ENCODE data around the gene CLRN2. TPM values are rescaled to one million over a fixed set of nuclear protein-coding genes. Genes with fewer than 3 reads are reported as not detected.

CLRN2 gene, protein sequence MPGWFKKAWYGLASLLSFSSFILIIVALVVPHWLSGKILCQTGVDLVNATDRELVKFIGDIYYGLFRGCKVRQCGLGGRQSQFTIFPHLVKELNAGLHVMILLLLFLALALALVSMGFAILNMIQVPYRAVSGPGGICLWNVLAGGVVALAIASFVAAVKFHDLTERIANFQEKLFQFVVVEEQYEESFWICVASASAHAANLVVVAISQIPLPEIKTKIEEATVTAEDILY
- total RNA-seq: not detected

GRCh38 chr4:17514865-17515264, at the start of gene CLRN2:
CLRN2 (plus strand) TSS chr4:17515165; CDS start chr4:17515267, 102 bp downstream.
- DNase-seq: no peak

- DNase-seq: peak; percentile 57
These were observed 46.2 kb upstream of the CLRN2 start for GRCh38 chr4:17468619-17469221.

- DNase-seq: no peak
These were observed 44.9 kb upstream of the CLRN2 start for GRCh38 chr4:17469931-17470674.

DNA sequence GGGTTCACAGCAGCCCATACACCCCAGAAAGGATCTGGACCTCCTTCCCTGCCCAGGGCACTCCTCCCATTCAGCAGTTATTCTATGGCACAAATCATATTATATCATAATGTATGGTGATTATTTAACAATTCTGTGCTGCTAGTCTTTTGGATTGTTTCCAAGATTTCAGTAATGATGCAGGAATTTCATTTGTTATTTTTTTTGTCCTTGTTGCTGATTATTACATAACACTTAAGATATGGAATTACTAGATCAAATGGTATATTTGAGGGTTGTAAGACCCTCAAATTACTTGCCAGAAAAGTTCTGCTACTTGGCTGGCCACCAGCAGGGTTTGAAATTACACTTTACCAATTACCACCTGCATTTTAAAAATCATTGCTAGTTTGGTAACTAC, 39.5 kb upstream of the CLRN2 start:
- no peak for DNase-seq

DNA sequence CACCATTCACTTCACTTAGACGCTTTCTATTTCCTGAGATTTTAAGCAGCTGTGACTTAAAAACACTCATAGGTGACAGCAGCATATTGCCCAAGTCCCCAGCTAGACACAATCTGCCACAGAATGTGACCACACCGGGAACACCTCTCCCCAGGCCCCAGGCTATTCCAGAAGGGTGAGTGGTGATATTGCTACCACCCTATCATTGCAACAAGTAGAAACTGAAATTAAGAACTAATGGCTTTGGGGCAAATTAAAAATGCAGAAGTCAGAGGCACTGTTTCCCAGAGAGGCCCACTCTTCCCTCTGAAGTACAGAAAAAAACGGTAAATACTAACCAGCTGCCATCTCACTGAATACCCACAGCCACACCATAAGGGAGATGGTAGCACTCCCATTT, 38.1 kb upstream of the CLRN2 start:
- DNase-seq: no peak

DNA sequence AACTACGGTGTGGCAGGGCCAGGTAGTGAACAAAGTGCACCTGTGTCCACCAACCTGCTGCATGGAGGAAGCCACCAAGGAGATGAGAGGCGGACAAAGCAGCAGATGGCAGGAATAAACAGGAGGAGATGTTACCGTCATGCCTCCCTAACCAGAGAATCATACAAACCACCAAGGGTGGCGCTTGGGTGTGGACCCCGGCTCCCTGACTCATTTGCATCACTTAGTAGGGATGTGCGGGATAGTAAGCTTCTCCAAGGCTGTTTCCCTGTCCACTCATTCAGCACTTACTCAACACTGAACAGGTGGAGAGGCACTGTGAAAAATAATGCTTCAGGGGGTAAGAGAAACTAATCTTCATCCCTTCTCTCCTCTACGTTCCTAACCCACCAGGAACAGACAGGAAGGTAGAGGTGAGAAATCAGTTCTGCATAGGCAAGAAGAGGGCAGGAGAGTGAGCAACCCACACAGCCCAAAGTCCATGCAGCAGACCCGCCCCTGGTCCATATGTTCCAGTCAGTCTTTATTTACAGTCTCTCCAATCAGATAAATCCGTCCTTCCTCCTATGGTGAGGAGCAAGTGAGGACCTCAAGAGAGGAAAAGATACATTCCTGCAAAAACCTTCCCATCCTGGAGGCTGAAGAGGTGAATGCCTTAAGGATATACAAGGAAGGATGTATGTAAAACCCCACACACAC, 37.0 kb upstream of the CLRN2 start:
- no peak for DNase-seq

GRCh38 chr4:17480210-17480927, 34.6 kb upstream of the CLRN2 start:
- no peak for DNase-seq

DNA sequence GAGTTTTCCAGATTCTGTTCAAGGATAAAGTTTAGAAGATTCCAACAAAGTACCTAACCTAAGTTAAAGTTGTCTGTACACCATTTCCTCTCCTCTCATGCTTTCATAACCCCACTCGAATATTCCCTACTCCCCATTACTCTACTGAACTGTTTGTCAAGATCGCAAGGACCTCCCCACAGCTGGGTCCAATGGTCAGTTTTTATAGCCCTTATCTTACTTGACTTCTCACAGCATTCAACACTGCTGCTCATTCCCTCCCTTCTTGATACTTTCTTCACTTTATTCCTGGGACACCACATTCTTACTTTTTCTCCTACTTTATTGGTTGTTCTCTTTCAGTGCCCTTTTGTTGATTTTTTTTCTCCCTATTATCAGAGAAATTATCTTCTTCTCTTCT, 34.0 kb upstream of the CLRN2 start:
- no peak for DNase-seq

DNA sequence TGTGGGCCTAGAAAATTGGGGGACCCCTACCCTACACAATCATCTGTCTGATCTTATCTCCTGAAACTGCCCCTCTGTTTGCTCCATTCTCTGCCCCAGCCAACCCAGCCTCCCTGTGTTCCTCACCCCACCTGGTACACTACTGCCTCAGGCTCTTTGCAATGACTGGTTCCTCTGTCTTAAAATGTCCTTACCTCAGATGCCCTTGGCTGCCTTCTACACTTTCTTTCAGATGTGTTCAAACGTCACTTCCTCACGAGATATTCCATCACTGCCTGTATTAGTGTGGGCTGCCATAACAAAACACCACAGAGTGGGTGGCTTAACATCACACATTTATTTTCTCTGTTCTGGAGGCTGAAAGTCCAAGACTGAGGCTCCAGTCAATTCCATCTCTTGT, 32.2 kb upstream of the CLRN2 start:
- DNase-seq: no peak

DNA sequence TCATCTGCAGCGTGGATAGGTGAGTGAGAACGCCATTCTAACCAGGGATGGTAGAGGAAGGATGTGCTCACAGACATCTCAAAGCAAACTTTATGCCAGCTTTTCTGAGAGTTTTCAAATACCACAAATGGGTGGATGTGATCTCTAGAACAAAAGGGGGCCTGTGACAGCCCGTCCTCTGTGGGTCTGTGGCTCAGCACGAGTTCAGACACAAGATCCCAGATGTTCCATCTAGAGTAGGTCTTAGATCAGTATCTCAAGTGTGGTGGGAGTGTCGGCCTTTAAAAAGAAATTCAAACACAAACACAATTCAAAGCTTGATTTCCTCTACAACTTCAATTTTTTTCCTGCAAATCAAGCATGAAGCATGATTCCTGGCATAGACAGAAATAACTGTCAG, 25.8 kb upstream of the CLRN2 start:
- no peak for DNase-seq

DNA sequence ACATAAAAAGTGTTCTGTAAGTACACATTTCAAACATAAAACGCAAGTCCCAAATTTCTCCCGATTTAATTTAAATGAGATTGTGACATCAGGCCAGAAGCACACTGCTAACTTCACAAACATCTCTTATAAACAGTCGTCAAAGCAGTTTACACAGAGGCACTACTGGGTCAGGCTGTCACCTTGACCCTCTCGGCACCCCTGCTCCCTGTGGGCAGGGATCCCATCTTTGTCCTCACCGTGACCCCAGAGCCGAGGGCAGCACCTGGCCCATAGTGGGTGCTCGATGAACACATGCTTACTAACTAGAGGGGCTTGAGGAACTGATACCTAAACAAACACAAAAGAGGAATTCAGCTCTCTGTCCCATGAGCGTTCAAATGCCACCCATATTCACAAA, 25.2 kb upstream of the CLRN2 start:
- DNase-seq: no peak

GRCh38 chr4:17490575-17491059, 24.3 kb upstream of the CLRN2 start:
- DNase-seq: no peak

DNA sequence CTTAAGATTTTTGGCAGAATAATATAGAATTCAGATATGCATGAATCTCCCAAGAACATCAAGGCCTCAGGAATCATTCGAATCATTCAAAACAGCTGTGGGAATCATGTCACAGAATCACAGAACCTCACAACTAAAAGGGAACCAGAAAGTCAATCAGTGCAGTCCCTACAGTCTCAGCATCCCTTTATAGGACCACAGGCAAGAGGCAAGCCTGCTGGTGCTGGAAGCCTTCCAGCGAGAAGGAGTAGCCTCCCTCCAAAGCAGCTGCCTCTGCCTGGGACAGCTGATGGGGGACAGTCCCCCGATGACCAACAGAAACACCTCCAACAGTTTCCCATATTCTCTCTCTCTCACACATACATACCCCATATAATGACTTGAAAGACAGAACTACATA, 23.8 kb upstream of the CLRN2 start:
- DNase-seq: no peak

DNA sequence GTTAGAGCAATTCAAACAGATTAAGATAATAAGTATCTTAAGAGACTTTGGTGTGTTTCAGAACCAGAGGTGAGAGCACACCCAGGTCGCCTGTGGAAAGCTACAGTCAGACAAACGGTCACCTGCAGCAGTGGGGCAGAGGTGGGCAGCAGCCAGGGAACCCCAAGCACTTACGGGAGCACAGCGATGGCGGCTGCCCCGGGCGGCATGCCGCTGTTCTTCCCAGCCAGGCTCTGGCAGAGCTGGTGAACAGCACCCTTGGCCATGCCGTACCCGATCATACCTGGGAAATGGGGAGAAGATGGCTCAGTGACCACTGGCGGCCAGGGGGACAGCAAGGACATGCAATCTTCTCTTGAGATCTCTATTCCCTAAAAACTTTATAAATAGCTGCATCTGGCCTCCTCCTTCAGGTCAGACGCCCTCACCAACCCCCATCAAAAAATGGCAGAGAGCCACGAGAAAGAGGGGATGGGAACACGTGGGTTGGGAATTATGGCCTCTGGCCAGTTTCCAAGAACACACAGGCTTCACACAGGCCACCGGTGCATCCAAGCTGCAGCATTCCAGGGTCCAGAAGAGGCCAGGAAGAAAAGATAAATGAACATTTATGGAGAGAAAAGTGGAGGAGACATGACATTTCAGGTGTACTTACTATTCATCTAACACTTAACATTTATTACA, 22.8 kb upstream of the CLRN2 start:
- DNase-seq: no peak

DNA sequence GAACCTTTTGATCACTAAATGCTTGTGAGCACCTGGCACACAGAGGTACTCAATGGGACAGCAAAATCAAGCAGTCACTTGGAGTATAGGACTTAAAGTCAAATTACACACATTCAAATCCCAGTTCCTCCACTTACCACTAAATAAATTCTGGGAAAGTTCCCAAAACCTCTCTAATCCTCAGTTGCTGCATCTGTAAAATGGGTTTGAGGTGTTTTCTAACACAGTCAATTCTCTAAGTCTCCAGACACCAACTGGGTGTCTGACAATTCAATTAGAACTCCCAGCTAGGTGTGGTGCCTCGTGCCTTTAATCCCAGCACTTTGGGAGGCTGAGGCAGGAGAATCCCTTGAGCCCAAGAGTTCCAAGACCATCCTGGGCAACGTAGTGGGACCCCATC, 22.1 kb upstream of the CLRN2 start:
- DNase-seq: no peak

- DNase-seq: no peak
These were observed 21.3 kb upstream of the CLRN2 start for GRCh38 chr4:17493619-17494018.

- DNase-seq: no peak
These were observed 20.4 kb upstream of the CLRN2 start for GRCh38 chr4:17494258-17495190.

- DNase-seq: no peak
These were observed 17.0 kb upstream of the CLRN2 start for GRCh38 chr4:17497890-17498523.

- DNase-seq: no peak
These were observed 14.4 kb upstream of the CLRN2 start for GRCh38 chr4:17500574-17500973.

DNA sequence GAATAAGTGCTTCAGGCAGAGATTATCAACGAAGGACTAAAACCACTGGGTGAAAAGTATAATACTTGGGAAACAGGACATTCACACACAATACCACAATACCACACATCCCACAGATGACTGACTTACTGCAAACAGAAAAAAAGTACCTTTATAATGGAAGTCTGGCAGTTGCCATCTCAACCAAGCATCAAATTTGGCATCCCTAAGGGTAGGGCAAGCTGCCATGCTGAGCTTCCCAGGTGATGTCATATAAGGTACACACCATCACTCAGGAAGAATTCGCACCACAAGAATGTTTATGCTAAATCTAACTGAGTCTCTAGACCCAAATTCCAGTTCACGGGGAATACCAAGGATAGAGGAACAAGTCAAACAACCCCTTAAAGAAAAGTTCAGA, 12.2 kb upstream of the CLRN2 start:
- no peak for DNase-seq
